ENCODE measurements around the gene NSD1.
"Not testable (repeated sequence)": the region's sequence is repeated elsewhere in the genome, so short reads cannot be mapped to it uniquely, and the experiment has no call there.

NSD1 gene

GRCh38 chr5:177154003-177154643 lies 20.6 kb downstream of the NSD1 start:
- Histone ChIP-seq H3K4me3 (ENCODE audit: extremely low read depth, insufficient read depth, low read length, poor library complexity, severe bottlenecking) (no peak overlapping the region), H3K36me3 (ENCODE audit: control insufficient read depth, insufficient read depth, low read length) (peaks cover 69% of the 10 kb centered on the region), H3K4me1 (ENCODE audit: control insufficient read depth, insufficient read depth, low read length, poor library complexity, severe bottlenecking) (no peaks in the 10 kb centered on the region), H3K9me3 (ENCODE audit: control insufficient read depth, low read length) (no peaks in the 10 kb centered on the region), H3K27ac (ENCODE audit: low read depth, low read length, severe bottlenecking) (no peak overlapping the region)
- WGBS, 2 experiments (ENCODE audit: insufficient coverage in 2 of 2) = 90 to 97% methylated on average over 3 of the region's 6 CpGs

GRCh38 chr5:177162379-177162778 lies 28.8 kb downstream of the NSD1 start:
- WGBS, 2 experiments (ENCODE audit: insufficient coverage in 2 of 2) = 92 to 96% methylated on average over 4 to 6 of the region's 6 CpGs
- H3K9me3 ChIP-seq (ENCODE audit: control insufficient read depth, low read length) = no peaks in the 10 kb centered on the region
- H3K4me3 ChIP-seq (ENCODE audit: extremely low read depth, insufficient read depth, low read length, poor library complexity, severe bottlenecking) = no peak overlapping the region
- H3K4me1 ChIP-seq (ENCODE audit: control insufficient read depth, insufficient read depth, low read length, poor library complexity, severe bottlenecking) = no peaks in the 10 kb centered on the region
- H3K27ac ChIP-seq (ENCODE audit: low read depth, low read length, severe bottlenecking) = no peak overlapping the region
- peaks cover 67% of the 10 kb centered on the region for H3K36me3 ChIP-seq (ENCODE audit: control insufficient read depth, insufficient read depth, low read length)

GRCh38 chr5:177163500-177163899 lies 29.9 kb downstream of the NSD1 start:
- Histone ChIP-seq H3K9me3 (ENCODE audit: control insufficient read depth, low read length) (no peaks in the 10 kb centered on the region), H3K36me3 (ENCODE audit: control insufficient read depth, insufficient read depth, low read length) (peaks cover 72% of the 10 kb centered on the region)

GRCh38 chr5:177169271-177169670 lies 35.7 kb downstream of the NSD1 start:
- Histone ChIP-seq H3K27ac (ENCODE audit: low read depth, low read length, severe bottlenecking) (no peak overlapping the region), H3K9me3 (ENCODE audit: control insufficient read depth, low read length) (no peaks in the 10 kb centered on the region), H3K4me1 (ENCODE audit: control insufficient read depth, insufficient read depth, low read length, poor library complexity, severe bottlenecking) (no peaks in the 10 kb centered on the region), H3K4me3 (ENCODE audit: extremely low read depth, insufficient read depth, low read length, poor library complexity, severe bottlenecking) (no peak overlapping the region), H3K36me3 (ENCODE audit: control insufficient read depth, insufficient read depth, low read length) (peaks cover 59% of the 10 kb centered on the region)
- 96 to 98% methylated on average over 11 to 14 of the region's 15 CpGs for WGBS, 2 experiments (ENCODE audit: insufficient coverage in 2 of 2)

More at GRCh38 chr5:177163500-177163899, 29.9 kb downstream of the NSD1 start:
- WGBS, 2 experiments (ENCODE audit: insufficient coverage in 2 of 2) = 100% methylated on average over 1 of the region's 2 CpGs; no CpG with 5 or more reads in 1 of the 2 experiments
- Histone ChIP-seq H3K27ac (ENCODE audit: low read depth, low read length, severe bottlenecking) (no peak overlapping the region), H3K4me1 (ENCODE audit: control insufficient read depth, insufficient read depth, low read length, poor library complexity, severe bottlenecking) (no peaks in the 10 kb centered on the region), H3K4me3 (ENCODE audit: extremely low read depth, insufficient read depth, low read length, poor library complexity, severe bottlenecking) (no peak overlapping the region)

GRCh38 chr5:177171961-177172360 lies 38.4 kb downstream of the NSD1 start:
- no peaks in the 10 kb centered on the region for H3K9me3 ChIP-seq (ENCODE audit: control insufficient read depth, low read length)
- H3K36me3 ChIP-seq (ENCODE audit: control insufficient read depth, insufficient read depth, low read length) = peaks cover 47% of the 10 kb centered on the region
- no peak overlapping the region for H3K4me3 ChIP-seq (ENCODE audit: extremely low read depth, insufficient read depth, low read length, poor library complexity, severe bottlenecking)
- WGBS, 2 experiments (ENCODE audit: insufficient coverage in 2 of 2) = 100% methylated on average over 1 of the region's 2 CpGs; no CpG with 5 or more reads in 1 of the 2 experiments
- H3K4me1 ChIP-seq (ENCODE audit: control insufficient read depth, insufficient read depth, low read length, poor library complexity, severe bottlenecking) = no peaks in the 10 kb centered on the region
- H3K27ac ChIP-seq (ENCODE audit: low read depth, low read length, severe bottlenecking) = no peak overlapping the region

GRCh38 chr5:177175336-177175735 lies 41.8 kb downstream of the NSD1 start:
- WGBS, 2 experiments (ENCODE audit: insufficient coverage in 2 of 2) = 98 to 100% methylated on average over 2 to 4 of the region's 4 CpGs
- Histone ChIP-seq H3K4me1 (ENCODE audit: control insufficient read depth, insufficient read depth, low read length, poor library complexity, severe bottlenecking) (no peaks in the 10 kb centered on the region), H3K36me3 (ENCODE audit: control insufficient read depth, insufficient read depth, low read length) (peaks cover 41% of the 10 kb centered on the region), H3K27ac (ENCODE audit: low read depth, low read length, severe bottlenecking) (no peak overlapping the region), H3K4me3 (ENCODE audit: extremely low read depth, insufficient read depth, low read length, poor library complexity, severe bottlenecking) (no peak overlapping the region), H3K9me3 (ENCODE audit: control insufficient read depth, low read length) (no peaks in the 10 kb centered on the region)

- H3K4me1 ChIP-seq (ENCODE audit: control insufficient read depth, insufficient read depth, low read length, poor library complexity, severe bottlenecking) = no peaks in the 10 kb centered on the region
- WGBS, 2 experiments (ENCODE audit: insufficient coverage in 2 of 2) = 96% methylated on average over 4 of the region's 8 CpGs; no CpG with 5 or more reads in 1 of the 2 experiments
- H3K9me3 ChIP-seq (ENCODE audit: control insufficient read depth, low read length) = no peaks in the 10 kb centered on the region
- H3K27ac ChIP-seq (ENCODE audit: low read depth, low read length, severe bottlenecking) = no peak overlapping the region
- no peak overlapping the region for H3K4me3 ChIP-seq (ENCODE audit: extremely low read depth, insufficient read depth, low read length, poor library complexity, severe bottlenecking)
- peaks cover 42% of the 10 kb centered on the region for H3K36me3 ChIP-seq (ENCODE audit: control insufficient read depth, insufficient read depth, low read length)
These were observed 42.7 kb downstream of the NSD1 start for GRCh38 chr5:177176175-177176711.

- H3K9me3 ChIP-seq (ENCODE audit: control insufficient read depth, low read length); H3K27ac ChIP-seq (ENCODE audit: low read depth, low read length, severe bottlenecking); H3K4me3 ChIP-seq (ENCODE audit: extremely low read depth, insufficient read depth, low read length, poor library complexity, severe bottlenecking); H3K4me1 ChIP-seq (ENCODE audit: control insufficient read depth, insufficient read depth, low read length, poor library complexity, severe bottlenecking): not testable (repeated sequence)
- 83 to 100% methylated on average over 1 to 5 of the region's 9 CpGs for WGBS, 2 experiments (ENCODE audit: insufficient coverage in 2 of 2)
- H3K36me3 ChIP-seq (ENCODE audit: control insufficient read depth, insufficient read depth, low read length) = peaks cover 46% of the 10 kb centered on the region
These were observed 44.4 kb downstream of the NSD1 start for GRCh38 chr5:177177847-177178437.

GRCh38 chr5:177178733-177179304 lies 45.2 kb downstream of the NSD1 start:
- H3K9me3 ChIP-seq (ENCODE audit: control insufficient read depth, low read length) = no peaks in the 10 kb centered on the region
- peaks cover 43% of the 10 kb centered on the region for H3K36me3 ChIP-seq (ENCODE audit: control insufficient read depth, insufficient read depth, low read length)
- no peak overlapping the region for H3K27ac ChIP-seq (ENCODE audit: low read depth, low read length, severe bottlenecking)
- no peak overlapping the region for H3K4me3 ChIP-seq (ENCODE audit: extremely low read depth, insufficient read depth, low read length, poor library complexity, severe bottlenecking)
- no peaks in the 10 kb centered on the region for H3K4me1 ChIP-seq (ENCODE audit: control insufficient read depth, insufficient read depth, low read length, poor library complexity, severe bottlenecking)
- 98 to 100% methylated on average over 3 of the region's 3 CpGs for WGBS, 2 experiments (ENCODE audit: insufficient coverage in 2 of 2)

GRCh38 chr5:177179431-177179830 lies 45.9 kb downstream of the NSD1 start:
- H3K27ac ChIP-seq (ENCODE audit: low read depth, low read length, severe bottlenecking) = no peak overlapping the region
- peaks cover 39% of the 10 kb centered on the region for H3K36me3 ChIP-seq (ENCODE audit: control insufficient read depth, insufficient read depth, low read length)
- no peak overlapping the region for H3K4me3 ChIP-seq (ENCODE audit: extremely low read depth, insufficient read depth, low read length, poor library complexity, severe bottlenecking)
- WGBS, 2 experiments (ENCODE audit: insufficient coverage in 2 of 2) = 100% methylated on average over 2 of the region's 3 CpGs
- H3K4me1 ChIP-seq (ENCODE audit: control insufficient read depth, insufficient read depth, low read length, poor library complexity, severe bottlenecking) = no peaks in the 10 kb centered on the region
- H3K9me3 ChIP-seq (ENCODE audit: control insufficient read depth, low read length) = no peaks in the 10 kb centered on the region

- 95 to 100% methylated on average over 3 of the region's 3 CpGs for WGBS, 2 experiments (ENCODE audit: insufficient coverage in 2 of 2)
- Histone ChIP-seq H3K9me3 (ENCODE audit: control insufficient read depth, low read length) (no peaks in the 10 kb centered on the region), H3K36me3 (ENCODE audit: control insufficient read depth, insufficient read depth, low read length) (peaks cover 36% of the 10 kb centered on the region), H3K4me3 (ENCODE audit: extremely low read depth, insufficient read depth, low read length, poor library complexity, severe bottlenecking) (no peak overlapping the region), H3K27ac (ENCODE audit: low read depth, low read length, severe bottlenecking) (no peak overlapping the region), H3K4me1 (ENCODE audit: control insufficient read depth, insufficient read depth, low read length, poor library complexity, severe bottlenecking) (peaks cover 4% of the 10 kb centered on the region)
These were observed 49.6 kb downstream of the NSD1 start for GRCh38 chr5:177183142-177183541.
